Measurements from ENCODE around the gene UBR2.
A peak's percentile ranks its signal among the peaks of the same experiment; 100 is the strongest.
"Not testable (repeated sequence)": the region's sequence is repeated elsewhere in the genome, so short reads cannot be mapped to it uniquely, and the experiment has no call there.

UBR2 gene

DNA sequence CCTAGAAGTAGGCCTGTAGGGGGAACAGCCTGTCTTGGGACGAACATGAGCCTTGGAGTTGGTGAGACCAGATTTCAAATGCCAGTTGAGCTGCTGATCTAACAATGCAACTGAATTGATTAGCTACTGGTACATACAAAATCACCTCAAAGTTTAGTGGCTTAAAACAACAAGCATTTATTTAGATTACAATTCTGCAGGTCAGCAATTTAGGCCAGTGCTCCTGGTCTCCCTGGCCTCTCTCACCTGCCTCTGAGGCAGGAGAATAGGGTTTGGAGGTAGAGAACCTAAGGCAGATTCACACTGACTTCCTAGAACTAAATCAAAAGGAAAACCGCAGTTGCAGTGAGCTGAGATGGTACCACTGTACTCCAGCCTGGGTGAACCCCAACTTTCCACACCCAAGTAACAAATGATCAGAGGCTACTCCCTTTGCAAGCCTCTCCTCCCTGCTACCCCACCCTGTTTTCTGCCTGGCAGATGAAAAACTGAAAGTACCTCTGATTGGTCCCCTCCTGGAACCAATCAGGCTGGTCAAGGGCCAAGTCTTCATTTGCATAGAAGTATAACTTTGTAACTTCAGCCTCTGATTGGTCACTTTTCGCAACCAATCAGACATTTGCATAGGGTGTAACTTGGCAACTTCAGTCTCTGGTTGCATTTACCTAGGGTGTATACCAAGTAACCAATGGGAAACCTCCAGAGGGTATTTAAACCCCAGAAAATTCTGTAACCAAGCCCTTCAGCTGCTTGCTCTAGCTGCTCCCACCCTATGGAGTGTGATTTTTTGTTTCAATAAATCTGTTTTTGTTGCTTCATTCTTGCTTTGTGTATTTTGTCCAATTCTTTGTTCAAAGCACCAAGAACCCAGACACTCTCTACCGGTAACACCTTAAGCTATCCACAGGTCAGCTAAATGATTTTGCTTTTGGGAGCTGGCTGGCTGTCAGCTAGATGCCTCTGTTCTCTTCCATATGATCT is 8.1 kb upstream of the UBR2 start:
- no peak for DNase-seq

DNA sequence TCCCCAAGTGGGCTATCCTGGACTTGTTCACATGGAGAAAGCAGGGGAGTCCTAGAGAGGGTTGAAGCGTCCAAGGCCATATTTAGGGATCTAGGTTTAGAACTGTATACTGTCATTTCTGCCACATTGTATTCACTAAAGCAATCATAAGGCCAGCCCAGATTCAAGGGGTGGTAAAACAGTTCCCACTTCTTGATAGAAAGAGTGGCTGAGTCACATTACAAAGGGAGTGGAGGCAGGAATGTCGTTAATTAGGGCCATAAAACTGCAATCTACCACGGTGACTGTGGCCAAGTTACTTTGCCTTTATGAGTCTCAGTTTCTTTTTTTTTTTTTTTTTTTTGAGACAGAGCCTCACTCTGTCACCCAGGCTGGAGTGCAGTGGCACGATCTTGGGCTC is 7.4 kb upstream of the UBR2 start:
- DNase-seq: no peak

DNA sequence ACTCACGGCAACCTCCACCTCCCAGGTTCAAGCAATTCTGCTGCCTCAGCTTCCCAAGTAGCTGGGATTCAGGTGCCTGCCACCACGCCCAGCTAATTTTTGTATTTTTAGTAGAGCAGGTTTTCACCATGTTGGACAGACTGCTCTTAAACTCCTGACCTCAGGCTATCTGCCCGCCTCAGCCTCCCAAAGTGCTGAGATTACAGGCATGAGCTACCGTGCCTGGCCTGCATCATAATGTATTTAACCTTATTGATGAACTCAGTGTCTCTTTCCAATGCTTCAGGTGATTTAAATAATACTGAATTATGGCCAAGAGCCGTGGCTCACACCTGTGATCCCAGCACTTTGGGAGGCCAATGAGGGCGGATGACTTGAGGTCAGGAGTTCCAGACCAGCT is 4.6 kb upstream of the UBR2 start:
- not testable (repeated sequence) for DNase-seq

DNA sequence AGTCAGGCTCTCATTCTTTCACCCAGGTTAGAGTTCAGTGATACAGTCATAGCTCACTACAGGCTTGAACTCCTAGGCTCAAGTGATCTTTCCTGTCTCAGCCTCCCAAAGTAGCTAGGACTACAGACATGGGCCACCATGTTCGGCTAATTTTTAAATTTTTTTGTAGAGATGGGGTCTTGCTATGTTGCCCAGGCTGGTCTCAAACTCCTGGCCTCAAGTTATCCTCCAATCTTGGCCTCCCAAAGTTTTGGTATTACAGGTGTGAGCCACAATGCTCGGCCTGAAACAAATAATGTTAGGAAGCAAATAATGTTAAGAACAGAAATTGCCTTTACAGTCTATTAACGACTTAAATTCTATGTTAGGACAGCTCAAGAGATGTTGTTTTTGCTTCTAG is 1.8 kb upstream of the UBR2 start:
- DNase-seq: no peak

DNA sequence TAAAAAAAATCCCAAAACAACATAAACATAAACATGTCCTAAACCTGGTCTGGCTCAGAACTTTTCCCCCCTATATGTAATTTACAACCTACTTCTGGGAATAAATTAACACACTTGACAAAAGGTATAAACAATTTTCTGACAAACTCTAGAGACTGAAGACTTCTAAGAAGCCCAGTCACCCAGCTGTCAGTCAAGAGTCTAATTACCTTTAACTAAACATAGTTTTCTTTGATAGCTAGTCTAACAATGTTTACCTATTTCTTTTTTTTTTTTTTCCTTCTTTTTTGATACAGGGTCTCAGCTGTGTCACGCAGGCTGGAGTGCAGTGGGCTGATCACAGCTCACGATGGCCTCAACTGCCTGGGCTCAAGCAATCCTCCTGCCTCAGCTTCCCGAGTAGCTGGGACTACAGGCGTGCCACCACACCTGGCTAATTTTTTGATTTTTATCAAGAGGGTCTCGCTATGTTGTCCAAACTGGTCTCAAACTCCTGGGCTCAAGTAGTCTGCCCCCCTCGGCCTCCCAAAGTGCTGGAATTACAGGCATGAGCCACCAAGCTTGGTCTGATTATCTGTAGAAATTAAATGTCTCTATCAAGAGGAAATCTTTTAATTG is 932 bp upstream of the UBR2 start:
- DNase-seq: no peak

DNA sequence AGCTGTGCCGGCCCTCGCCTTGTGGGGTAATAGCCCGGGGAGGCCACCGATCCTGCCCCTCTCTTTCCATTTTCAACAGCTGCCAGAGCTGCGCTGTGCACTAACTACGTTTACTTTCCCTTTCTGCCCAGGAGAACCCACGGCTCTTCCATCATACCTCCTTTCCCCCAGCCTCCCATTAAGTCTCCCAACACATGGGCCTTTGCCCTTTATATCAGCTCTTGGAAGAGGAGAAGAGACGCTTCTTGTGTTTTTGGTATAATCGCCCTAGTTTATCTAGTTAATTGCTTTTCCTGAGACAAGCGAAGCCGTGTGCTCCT is 637 bp downstream of the UBR2 start:
- no peak for DNase-seq

DNA sequence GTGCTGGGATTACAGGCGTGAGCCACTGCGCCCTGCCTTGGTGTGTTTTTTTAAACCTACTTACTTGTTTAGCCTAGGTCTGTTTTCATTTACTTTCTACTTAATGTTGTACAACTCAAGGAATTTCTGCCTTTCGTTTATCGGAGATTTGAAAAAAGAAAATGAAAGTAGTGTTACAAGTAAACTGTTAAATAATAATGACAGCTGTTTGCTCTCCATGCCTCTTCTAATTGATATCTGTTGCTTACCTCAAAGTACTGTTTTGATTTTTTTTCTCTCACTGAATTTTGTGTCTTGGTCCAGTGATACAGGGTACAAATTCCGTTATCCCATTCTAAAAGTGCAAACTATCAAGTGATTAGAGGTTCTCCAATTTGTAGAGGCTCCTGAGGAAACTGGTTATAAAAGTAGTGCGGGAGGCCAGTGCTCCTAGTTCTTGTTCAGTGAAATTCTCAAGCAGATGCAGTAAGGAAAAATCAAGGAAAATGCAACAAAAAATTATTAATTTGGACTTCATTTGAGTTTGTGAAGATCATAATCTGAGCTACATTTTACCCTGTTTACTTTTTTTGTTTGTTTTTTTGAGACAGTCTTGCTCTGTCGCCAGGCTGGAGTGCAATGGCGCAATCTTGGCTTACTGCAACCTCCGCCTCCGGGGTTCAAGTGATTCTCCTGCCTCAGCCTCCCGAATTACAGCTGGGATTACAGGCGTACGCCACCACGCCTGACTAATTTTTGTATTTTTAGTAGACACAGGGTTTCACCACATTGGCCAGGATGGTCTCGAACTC is 2.2 kb downstream of the UBR2 start:
- DNase-seq: no peak

DNA sequence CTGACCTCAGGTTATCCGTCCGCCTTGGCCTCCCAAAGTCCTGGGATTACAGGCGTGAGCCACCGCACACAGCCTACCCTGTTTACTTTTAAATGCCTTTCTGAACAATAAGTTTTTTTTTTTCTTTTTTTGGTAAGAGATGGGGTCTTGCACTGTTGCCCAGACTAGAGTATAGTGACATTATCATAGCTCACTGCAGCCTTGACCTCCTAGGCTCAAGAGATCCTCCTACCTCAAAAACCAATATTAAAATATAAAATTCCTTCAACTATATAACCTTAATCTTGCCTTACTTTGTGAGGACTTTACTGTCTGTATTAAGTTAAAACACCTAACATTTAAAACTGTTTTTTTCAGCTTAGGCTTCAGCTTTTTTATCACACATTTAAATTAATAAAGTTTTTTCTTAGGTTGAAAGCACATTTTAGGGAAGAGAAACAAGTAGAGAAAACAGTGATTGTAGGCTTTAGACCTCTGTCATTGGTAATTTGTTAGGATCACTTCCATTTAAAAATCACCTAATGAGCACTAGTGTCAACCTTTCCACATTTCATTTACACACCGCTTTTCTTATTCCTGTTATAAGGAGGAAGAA is 2.9 kb downstream of the UBR2 start:
- DNase-seq: no peak

DNA sequence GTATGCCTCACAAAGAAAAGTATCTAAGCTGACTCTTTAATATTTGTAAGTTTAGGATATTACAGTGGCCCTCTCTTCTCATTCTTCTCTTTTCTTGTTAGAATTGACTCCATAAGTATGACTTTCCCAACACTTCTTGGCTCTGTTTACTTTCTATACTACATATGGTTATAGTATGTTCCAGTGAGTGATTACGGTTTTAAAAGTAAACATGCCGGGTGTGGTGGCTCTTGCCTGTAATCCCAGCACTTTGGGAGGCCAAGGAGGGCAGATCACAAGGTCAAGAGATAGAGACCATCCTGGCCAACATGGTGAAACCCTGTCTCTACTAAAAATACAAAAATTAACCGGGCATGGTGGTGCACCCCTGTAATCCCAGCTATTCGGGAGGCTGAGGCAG is 3.4 kb downstream of the UBR2 start:
- not testable (repeated sequence) for DNase-seq

DNA sequence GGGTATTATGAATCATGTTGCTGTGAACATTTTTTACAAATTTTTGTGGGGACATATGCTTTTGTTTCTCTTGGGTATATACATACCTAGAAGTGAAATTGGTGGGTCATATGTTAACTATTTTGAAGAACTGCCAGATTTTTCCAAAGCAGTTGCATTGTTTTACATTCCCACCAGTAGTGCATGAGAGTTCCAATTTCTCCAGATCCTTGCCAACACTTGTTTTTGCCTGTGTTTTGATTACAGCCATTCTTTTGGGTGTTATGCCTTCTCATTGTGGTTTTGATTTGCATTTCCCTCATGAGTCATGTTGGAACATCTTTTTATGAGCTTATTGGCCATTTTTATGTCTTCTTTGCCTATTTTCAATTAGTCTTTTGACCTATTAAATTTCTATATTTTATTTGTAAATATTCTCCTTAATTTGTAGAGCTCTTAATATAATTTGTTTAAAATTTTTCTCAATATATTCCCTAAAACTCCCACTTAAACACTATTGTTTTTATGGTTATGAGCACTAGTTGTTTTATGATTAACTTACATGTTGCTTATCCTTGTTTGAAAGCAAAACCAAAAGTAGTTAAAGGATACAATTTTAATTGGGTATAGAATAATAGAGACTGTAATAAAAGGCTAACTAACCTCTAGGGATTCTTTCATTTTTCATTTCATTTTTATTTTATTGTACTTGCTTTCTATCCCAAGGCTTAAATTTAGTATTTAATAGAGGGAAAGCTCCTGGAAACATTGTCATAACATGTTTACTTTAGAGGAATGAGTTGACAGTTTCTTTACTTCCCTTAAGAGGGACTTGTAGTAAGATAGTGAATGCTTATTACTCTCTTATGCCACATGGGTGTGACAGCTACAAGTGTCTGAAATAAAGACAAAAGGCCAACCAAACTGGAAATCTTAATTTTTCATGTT is 5.5 kb downstream of the UBR2 start:
- DNase-seq: peak; percentile 52

DNA sequence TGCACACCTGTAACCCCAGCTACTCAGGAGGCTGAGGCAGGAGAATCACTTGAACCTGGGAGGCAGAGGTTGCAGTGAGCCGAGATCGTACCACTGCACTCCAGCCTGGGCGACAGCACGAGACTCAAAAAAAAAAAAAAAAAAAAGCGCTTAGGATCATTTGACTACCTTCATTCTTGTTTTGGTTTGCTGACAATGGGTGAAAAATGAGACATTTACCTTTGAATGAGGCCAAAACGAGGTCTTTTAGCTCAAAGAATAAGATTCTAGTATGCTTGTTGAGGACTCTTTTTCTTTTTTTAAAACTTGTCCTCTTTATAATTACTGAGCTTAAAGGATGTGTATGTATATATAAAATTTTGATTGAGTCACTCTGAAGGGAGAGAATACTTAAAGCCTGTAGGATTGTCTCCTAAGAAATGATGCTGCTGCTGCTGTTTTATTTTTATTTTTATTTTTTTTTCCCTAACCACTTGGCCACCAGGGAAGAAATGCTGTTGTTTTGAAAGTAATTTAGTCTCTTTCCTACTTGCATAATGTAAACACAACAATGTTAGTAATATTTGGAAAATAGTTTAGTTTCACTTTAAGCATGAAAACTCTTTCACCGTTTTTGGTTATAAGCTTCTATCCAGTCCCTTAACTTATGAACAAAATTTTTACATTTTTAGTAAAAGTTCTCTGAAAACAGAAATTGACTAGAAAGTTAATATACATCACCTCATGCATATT is 7.9 kb downstream of the UBR2 start:
- DNase-seq: no peak

DNA sequence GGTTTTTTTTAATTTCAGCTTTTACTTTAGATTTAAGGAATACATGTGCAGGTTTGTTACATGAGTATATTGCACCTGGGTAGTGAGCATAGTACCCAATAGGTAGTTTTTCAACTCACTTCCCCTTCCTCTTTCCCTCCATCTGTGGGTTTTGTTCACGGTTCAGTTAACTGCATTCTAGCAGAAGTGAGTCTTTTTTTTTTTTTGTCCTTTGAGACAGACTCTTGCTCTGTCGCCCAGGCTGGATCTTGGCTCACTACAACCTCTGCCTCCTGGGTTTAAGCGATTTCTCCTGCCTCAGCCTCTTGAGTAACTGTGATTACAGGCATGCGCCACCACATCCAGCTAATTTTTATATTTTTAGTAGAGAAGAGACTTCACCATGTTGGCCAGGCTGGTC is 8.7 kb downstream of the UBR2 start:
- peak; percentile 91 for DNase-seq

DNA sequence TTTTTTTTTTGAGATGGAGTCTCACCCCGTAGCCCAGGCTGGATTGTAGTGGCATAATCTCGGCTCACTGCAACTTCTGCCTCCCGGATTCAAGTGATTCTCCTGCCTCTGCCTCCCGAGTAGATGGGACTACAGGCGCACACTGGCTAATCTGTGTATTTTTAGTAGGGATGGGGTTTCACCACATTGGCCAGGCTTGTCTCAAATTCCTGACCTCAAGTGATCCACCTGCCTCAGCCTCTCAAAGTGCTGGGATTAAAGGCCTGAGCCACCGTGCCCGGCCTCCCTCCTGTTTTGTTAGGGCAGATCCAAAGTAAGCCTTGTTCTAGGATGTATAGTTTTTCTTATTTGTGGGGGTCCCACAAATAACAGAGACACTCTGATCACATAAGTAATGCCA is 12.7 kb downstream of the UBR2 start:
- DNase-seq: not testable (repeated sequence)

DNA sequence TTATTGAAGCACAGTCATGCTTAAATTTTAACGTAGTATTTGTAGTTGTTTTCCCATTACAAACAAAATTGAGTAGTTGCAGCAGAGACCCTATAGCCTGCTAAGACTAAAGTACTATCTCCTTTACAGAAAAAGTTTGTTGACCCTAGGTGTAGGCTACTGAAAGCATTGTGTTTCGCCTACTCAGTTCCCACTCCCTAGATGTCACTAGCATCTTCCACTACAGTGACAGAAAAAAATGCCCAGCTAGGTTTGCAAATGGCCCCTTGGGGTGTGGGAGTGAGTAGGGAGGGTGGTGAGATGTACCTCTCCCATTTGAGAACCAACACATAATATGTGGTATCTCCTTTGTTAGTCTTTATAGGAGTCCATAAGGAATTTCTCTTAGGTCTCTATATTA is 34.5 kb downstream of the UBR2 start:
- no peak for DNase-seq

DNA sequence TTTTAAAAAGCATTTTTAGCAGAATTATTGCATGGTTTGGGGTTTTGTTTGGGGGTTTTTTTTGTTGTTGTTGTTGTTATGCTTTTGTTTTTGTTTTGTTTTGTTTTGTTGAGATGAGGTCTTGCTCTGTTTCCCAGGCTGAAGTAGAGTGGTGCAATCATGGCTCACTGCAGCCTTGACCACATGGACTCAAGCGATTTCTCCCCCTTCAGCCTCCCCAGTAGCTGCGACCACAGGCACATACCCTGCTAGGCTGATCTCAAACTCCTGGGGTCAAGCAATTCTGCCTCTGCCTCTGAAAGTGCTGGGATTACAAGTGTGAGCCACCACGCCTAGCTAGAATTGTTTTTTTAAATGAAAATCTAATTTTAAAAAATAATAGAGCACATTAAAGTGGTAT is 35.7 kb downstream of the UBR2 start:
- no peak for DNase-seq

DNA sequence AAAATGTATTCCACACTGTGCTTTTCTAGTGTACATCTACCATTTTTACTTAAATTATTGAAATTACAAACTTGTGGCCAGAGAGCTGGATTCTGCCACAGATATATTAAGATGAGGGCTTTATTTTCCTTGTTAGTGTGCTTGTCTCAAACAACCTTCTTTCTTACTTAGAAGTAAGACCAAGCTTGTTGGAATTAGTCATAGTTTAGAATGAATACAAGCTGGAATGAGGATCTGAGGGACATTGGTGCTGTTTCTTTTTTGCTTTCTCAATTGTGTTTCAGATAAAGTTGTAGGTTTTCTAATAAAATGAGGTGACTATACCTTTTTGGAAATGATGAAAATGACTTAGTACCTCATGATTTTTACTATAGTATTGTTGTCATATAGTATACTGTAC is 40.3 kb downstream of the UBR2 start:
- DNase-seq: no peak

DNA sequence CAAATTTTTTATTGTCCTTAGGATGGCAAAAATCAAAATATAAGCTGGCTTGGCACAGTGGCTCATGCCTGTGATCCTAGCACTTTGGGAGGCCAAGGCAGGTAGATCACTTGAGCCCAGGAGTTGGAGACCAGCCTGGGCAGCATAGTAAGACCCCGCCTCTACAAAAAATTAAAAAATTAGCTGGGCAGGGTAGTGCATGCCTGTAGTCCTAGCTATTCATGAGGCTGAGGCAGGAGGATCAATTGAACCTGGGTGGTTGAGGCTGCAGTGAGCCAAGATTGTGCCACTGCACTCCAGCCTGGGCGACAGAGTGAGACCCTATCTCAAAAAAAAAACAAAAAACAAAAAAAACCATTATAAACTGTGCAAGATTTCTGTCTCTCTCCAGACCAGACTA is 40.9 kb downstream of the UBR2 start:
- not testable (repeated sequence) for DNase-seq

DNA sequence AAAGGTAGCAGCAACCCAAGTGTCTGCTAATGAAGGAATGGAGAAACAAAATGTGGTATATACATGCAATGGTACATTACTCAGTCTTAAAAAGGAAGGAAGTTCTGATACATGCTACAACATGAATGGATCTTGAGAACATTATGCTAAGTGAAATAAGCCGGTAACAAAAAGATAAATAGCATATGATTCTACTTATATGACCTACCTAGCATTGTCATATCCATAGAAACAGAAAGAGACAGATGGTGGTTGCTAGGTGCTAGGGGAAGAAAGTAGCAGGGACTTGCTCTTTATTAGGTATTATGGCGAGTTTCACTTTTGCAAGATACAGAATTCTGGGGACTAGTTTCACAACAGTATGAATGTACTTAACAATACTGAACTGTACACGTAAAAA is 46.6 kb downstream of the UBR2 start:
- DNase-seq: no peak

DNA sequence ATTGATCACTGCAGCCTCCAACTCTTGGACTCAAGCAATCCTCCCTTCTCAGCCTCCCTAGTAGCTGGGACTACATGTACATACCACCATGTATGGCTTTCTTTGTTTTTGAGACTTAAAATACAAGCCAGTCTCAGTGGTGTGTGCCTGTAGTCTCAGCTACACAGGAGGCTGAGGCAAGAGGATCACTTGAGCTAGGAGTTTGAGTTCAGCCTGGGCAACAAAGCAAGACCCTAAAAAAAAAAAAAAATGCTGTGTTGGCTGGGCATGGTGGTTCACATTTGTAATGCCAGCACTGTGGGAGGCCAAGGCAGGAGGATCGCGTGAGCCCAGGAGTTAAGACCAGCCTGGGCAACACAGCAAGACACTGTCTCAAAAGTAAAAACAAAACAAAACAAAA is 51.7 kb downstream of the UBR2 start:
- DNase-seq: no peak

DNA sequence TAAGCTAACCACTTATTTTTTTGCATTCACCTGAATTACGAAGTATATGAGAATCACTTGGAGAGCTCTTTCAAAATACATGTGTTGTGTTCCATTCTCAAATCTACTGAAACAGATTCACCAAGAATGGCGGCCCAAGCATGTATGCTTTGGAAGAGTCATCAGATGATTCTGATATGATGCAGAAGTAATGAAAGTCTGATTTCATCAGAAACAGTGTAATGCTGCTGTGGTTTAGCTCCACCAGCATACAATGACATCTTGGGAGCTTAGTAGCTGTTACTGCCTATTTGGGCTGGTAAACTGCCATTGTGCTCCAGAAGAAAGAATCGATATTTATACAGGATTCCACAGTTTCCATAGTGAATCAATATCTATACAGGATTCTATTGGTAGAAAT is 52.9 kb downstream of the UBR2 start:
- DNase-seq: no peak

DNA sequence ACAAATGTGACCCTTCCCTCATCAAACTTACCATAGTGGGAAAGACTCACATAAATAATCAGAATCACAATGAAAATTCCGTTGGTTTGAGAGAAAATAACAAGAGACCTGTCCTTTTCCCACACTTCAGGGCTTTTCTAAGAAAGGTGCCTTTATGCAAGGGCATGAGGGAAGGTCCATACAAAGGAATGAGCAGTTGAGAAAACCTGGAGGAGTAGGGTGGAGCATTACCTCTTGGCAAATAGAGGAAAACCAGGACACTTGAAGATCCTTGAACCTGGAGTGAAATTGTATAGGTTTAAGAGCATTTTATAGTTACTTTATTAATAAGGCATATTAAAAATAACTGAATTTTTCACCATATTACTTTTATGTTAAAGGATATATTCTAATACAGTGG is 54.3 kb downstream of the UBR2 start:
- no peak for DNase-seq

DNA sequence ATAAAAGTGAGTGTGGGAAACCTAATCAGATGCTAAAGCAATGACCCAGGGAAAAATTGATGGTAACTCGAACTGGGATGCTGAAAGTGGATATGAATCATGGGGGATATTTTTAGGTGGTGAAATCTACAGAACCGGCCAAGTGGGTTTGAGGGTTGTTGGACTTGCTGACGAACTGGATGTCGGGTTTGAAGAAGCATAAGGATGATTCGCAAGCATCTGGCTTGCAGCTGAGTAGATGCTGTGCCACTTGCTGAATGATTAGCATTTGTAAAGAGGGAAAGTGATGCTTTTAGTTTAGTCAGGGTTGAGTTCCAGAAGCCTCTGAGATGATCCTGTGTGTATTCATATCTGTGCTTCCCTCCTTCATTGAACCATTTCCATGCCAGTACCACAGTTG is 54.9 kb downstream of the UBR2 start:
- DNase-seq: no peak

Measured in GF-D8 (cell line).